K562 (cell line): ENCODE data around the gene GSTO2. TPM values are rescaled to one million over a fixed set of nuclear protein-coding genes. Genes with fewer than 3 reads are reported as not detected.

Experiments
- ATAC-seq: fragments of 200-7000 bp; cut with Tn5 transposase; 3 replicates; pipeline ENCODE4 v1.9.1; 2020; ENCODE audit warnings: moderate library complexity
- BruUV-seq: library from RNA; stranded (reverse); fragments of 400-500 nt; replicated peaks from 2 replicates; lab custom pipeline; 2021; lab: Mats Ljungman, UMichigan
- CTCF ChIA-PET: fragments of 300-600 bp; formaldehyde crosslinking; extraction: SDS; loops from one replicate; lab custom pipeline; 2021; ENCODE audit warnings: low intra/inter-chr PET ratio; lab: Yijun Ruan, JAX
- POLR2A ChIA-PET: fragments of 300-600, 350-650 bp; sonication (Branson Sonifier 250); formaldehyde crosslinking; extraction: SDS; loops from one replicate; lab custom pipeline; 2021; ENCODE audit warnings: antibody characterized with exemption, inconsistent platforms; lab: Yijun Ruan, JAX
- DNase-seq, 4 experiments: peaks; one replicate each; pipeline versions ENCODE4 v3.0.0 to v3.0.0-alpha.2; 2011 to 2018; ENCODE audit warnings: low spot score in 3 of 4, mixed read lengths in 3 of 4; ENCODE audit errors: extremely low read depth in 1 of 4
- FAIRE-seq: peaks from 2 replicates; lab custom pipeline; 2011; peaks lifted over from hg19 to GRCh38; lab: Jason Lieb, UNC
- H2AFZ ChIP-seq: 2 replicates; pipeline ENCODE4 v1.6.0; 2011; ENCODE audit warnings: low read depth, low read length, control low read depth, inconsistent platforms
- H3K27ac ChIP-seq: fragments of 200-600 bp; 3 replicates; pipeline ENCODE4 v1.8.0; 2011; ENCODE audit warnings: low read depth, mild to moderate bottlenecking, control low read depth, inconsistent platforms, low read length, moderate library complexity, mixed read lengths; ENCODE audit errors: extremely low read depth
- H3K27me3 ChIP-seq, 2 experiments: fragments of 300-600 bp in 1 of 2; 2 replicates in 1 of 2; 3 replicates in 1 of 2; pipeline versions ENCODE4 v1.6.0 to v1.8.0; 2011; ENCODE audit warnings: inconsistent platforms in 2 of 2, low read length in 2 of 2, mild to moderate bottlenecking in 1 of 2, mixed read lengths in 1 of 2, moderate library complexity in 1 of 2; ENCODE audit not compliant: control insufficient read depth in 2 of 2, insufficient read depth in 2 of 2
- H3K36me3 ChIP-seq: fragments of 300-600 bp; 3 replicates; pipeline ENCODE4 v1.8.0; 2011; ENCODE audit warnings: mild to moderate bottlenecking, low read length, inconsistent platforms; ENCODE audit not compliant: control insufficient read depth, insufficient read depth
- H3K4me1 ChIP-seq, 2 experiments: fragments of 200-600 bp in 1 of 2; replicated peaks in 1 of 2; 2 replicates in 1 of 2; 3 replicates in 1 of 2; pipeline versions ENCODE4 v1.5.1 to v1.8.0; 2011; ENCODE audit warnings: inconsistent platforms in 2 of 2, low read length in 2 of 2, mild to moderate bottlenecking in 1 of 2, mixed read lengths in 1 of 2, moderate library complexity in 1 of 2; ENCODE audit not compliant: control insufficient read depth in 2 of 2, insufficient read depth in 2 of 2
- H3K4me2 ChIP-seq: 2 replicates; pipeline ENCODE4 v1.6.1; 2011; ENCODE audit warnings: low read length, control low read depth, inconsistent platforms, mixed read lengths; ENCODE audit not compliant: insufficient read depth
- H3K4me3 ChIP-seq: fragments of 200-600 bp; sonication (generic), shearing (Covaris generic); 2 replicates; pipeline ENCODE4 v1.5.1; 2016; ENCODE audit warnings: control low read depth, inconsistent platforms
- H3K79me2 ChIP-seq: fragments of 200-600 bp; 3 replicates; pipeline ENCODE4 v1.8.0; 2011; ENCODE audit warnings: low read length, inconsistent platforms; ENCODE audit not compliant: control insufficient read depth, insufficient read depth
- H3K9ac ChIP-seq, 2 experiments: 2 replicates each; pipeline versions ENCODE4 v1.6.0 to v1.6.1; 2011; ENCODE audit warnings: low read depth in 2 of 2, low read length in 2 of 2, control low read depth in 1 of 2, inconsistent platforms in 1 of 2, mild to moderate bottlenecking in 1 of 2, mixed read lengths in 1 of 2; ENCODE audit not compliant: insufficient read depth in 1 of 2
- H3K9me1 ChIP-seq: one replicate; pipeline ENCODE4 v1.6.0; 2011; ENCODE audit warnings: inconsistent platforms, mild to moderate bottlenecking, low read length, moderate library complexity; ENCODE audit not compliant: control insufficient read depth, insufficient read depth
- H3K9me3 ChIP-seq: replicated peaks from 2 replicates; pipeline ENCODE4 v1.5.1; 2011; ENCODE audit warnings: low read depth, low read length, inconsistent platforms; ENCODE audit not compliant: control insufficient read depth, insufficient read depth
- H4K20me1 ChIP-seq: replicated peaks from 2 replicates; pipeline ENCODE4 v1.6.1; 2011; ENCODE audit warnings: low read length, inconsistent platforms, mixed read lengths; ENCODE audit not compliant: control insufficient read depth, insufficient read depth
- C11orf30 ChIP-seq: fragments of 450-650 bp; IDR thresholded peaks from 2 replicates; pipeline ENCODE4 v1.6.1; 2016; ENCODE audit warnings: low read depth, mild to moderate bottlenecking
- HINFP ChIP-seq: fragments of 450-650 bp; conservative IDR thresholded peaks from 2 replicates; pipeline ENCODE4 v1.6.1; 2016; ENCODE audit warnings: missing genetic modification characterization, low read depth, mild to moderate bottlenecking, control low read depth, missing compliant biosample characterization
- KDM1A ChIP-seq, 2 experiments: fragments of 450-650 bp; IDR thresholded peaks; 2 replicates each; pipeline ENCODE4 v1.6.1; 2016; ENCODE audit warnings: mild to moderate bottlenecking in 2 of 2
- MAFF ChIP-seq: IDR thresholded peaks from 2 replicates; pipeline ENCODE4 v1.6.1; 2012; ENCODE audit warnings: low read length, improper control_type of control experiment
- MIER1 ChIP-seq: fragments of 450-650 bp; IDR thresholded peaks from 2 replicates; pipeline ENCODE4 v1.6.1; 2016; ENCODE audit warnings: antibody characterized with exemption, mild to moderate bottlenecking, low read depth
- NONO ChIP-seq, 2 experiments: fragments of 200-400 bp in 1 of 2; fragments of 450-650 bp in 1 of 2; formaldehyde crosslinking in 1 of 2; IDR thresholded peaks; 2 replicates each; pipeline ENCODE4 v1.6.1; 2017; ENCODE audit warnings: low read depth in 2 of 2, mild to moderate bottlenecking in 2 of 2, moderate library complexity in 2 of 2, low read length in 1 of 2
- SMARCC2 ChIP-seq: fragments of 450-650 bp; IDR thresholded peaks from 2 replicates; pipeline ENCODE4 v1.6.1; 2017; ENCODE audit warnings: antibody characterized with exemption, moderate library complexity, mild to moderate bottlenecking, low read depth
- ZFP36 ChIP-seq: fragments of 150-350 bp; IDR thresholded peaks from 2 replicates; pipeline ENCODE4 v1.6.1; 2018; ENCODE audit warnings: low read length, low read depth; ENCODE audit not compliant: partially characterized antibody
- ZNF316 ChIP-seq: fragments of 450-650 bp; IDR thresholded peaks from 2 replicates; pipeline ENCODE4 v1.6.1; 2016
- WGBS: fragments of 100-300 bp; shearing (Covaris generic); methylation state at CpG from one replicate; pipeline ENCODE4 v1.1.6; 2016; ENCODE audit warnings: low coverage, mixed read lengths; ENCODE audit not compliant: insufficient coverage; ENCODE audit errors: missing lambda C conversion rate; 5-methylcytosine and 5-hydroxymethylcytosine counted together
- in situ Hi-C: fragments of 300-500 bp; cut with MboI; formaldehyde crosslinking; loops from 4 replicates; pipeline ENCODE4 v1.15.0; 2018; ENCODE audit warnings: inconsistent platforms, mixed read lengths
- intact Hi-C: fragments of 100-400 bp; cut with micrococcal nuclease; formaldehyde crosslinking; loops from 2 replicates; pipeline ENCODE4 v1.14.2; 2022
- polyA plus RNA-seq, 8 experiments: library from polyadenylated mRNA; depleted of rRNA in 4 of 8; stranded (reverse) in 5 of 8; unstranded in 3 of 8; fragments of >200 nt; fragmentation: Nextera tagmentation in 2 of 8; fragmentation: Illumina TruSeq in 1 of 8; extraction: Ambion mirVana in 2 of 8; extraction: Trizol in 1 of 8; gene quantifications; 2 replicates each; pipeline versions ENCODE4 v1.2.1 to v1.2.3, GENCODE V29; 2011 to 2014; ENCODE audit warnings: inconsistent platforms in 1 of 8, missing spikeins in 1 of 8
- total RNA-seq, 7 experiments: library from RNA; depleted of rRNA in 6 of 7; stranded (reverse); fragments of >200 nt in 6 of 7; fragmentation: Illumina TruSeq in 2 of 7; extraction: Trizol in 2 of 7; gene quantifications; 2 replicates each; pipeline versions ENCODE4 v1.2.1 to v1.2.3, GENCODE V29; 2011 to 2021; ENCODE audit warnings: low replicate concordance in 1 of 7
- TF ChIP-seq, protein P1 (sequence below), 2 experiments: fragments of 450-650 bp; IDR thresholded peaks; 2 replicates each; pipeline ENCODE4 v1.6.1; 2016
- TF ChIP-seq, protein P2 (sequence below): fragments of 450-650 bp; conservative IDR thresholded peaks from 2 replicates; pipeline ENCODE4 v1.6.1; 2016; ENCODE audit warnings: missing genetic modification characterization, low read depth, mild to moderate bottlenecking, missing compliant biosample characterization, moderate library complexity
- TF ChIP-seq, protein P3 (sequence below): fragments of 450-650 bp; IDR thresholded peaks from 2 replicates; pipeline ENCODE4 v1.6.1; 2017; ENCODE audit warnings: antibody characterized with exemption

The GSTO2 gene
- total and polyA plus RNA-seq, 9 of the 15 experiments (the other 6 are each of a cell fraction or from before 2014, with no cell fraction given) = 0.18 to 1.8 (median 0.90) TPM

GRCh38 chr10:104276192-104276591 lies 7.2 kb downstream of the GSTO2 start:
- in situ Hi-C loops = no loop called here

GRCh38 chr10:104277785-104278184 lies 8.8 kb downstream of the GSTO2 start:
- no peak for DNase-seq
- POLR2A ChIA-PET = no interaction called here
- Histone ChIP-seq H4K20me1 (no peaks in the 10 kb centered on the region), H3K4me1 (peaks cover 7 to 8% of the 10 kb centered on the region in 2 experiments), H3K27ac (no peak overlapping the region), H3K36me3 (no peaks in the 10 kb centered on the region), H3K9ac (no peak overlapping the region), H3K4me3 (no peak overlapping the region), H3K4me2 (no peak overlapping the region), H3K79me2 (no peaks in the 10 kb centered on the region), H3K9me1 (no peaks in the 10 kb centered on the region), H3K27me3 (no peaks in the 10 kb centered on the region), H2AFZ (no peak overlapping the region), H3K9me3 (no peaks in the 10 kb centered on the region)
- no peak for FAIRE-seq
- no TSS peak for BruUV-seq
- no peak for ATAC-seq
- WGBS = 16% methylated on average over 2 of the region's 2 CpGs
- CTCF ChIA-PET = no interaction called here
- in situ Hi-C loops = no loop called here
- intact Hi-C loops = no loop called here
- TF ChIP-seq MIER1 = no peak
- TF ChIP-seq HINFP (tag) = no peak
- TF ChIP-seq, protein P1, sequence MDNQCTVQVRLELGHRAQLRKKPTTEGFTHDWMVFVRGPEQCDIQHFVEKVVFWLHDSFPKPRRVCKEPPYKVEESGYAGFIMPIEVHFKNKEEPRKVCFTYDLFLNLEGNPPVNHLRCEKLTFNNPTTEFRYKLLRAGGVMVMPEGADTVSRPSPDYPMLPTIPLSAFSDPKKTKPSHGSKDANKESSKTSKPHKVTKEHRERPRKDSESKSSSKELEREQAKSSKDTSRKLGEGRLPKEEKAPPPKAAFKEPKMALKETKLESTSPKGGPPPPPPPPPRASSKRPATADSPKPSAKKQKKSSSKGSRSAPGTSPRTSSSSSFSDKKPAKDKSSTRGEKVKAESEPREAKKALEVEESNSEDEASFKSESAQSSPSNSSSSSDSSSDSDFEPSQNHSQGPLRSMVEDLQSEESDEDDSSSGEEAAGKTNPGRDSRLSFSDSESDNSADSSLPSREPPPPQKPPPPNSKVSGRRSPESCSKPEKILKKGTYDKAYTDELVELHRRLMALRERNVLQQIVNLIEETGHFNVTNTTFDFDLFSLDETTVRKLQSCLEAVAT (IDR thresholded peaks at IDR 0.05) = no peak
- TF ChIP-seq, protein P2, sequence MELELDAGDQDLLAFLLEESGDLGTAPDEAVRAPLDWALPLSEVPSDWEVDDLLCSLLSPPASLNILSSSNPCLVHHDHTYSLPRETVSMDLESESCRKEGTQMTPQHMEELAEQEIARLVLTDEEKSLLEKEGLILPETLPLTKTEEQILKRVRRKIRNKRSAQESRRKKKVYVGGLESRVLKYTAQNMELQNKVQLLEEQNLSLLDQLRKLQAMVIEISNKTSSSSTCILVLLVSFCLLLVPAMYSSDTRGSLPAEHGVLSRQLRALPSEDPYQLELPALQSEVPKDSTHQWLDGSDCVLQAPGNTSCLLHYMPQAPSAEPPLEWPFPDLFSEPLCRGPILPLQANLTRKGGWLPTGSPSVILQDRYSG = no peak
- no peak for TF ChIP-seq KDM1A (IDR thresholded peaks at IDR 0.05)
- TF ChIP-seq SMARCC2 = no peak
- TF ChIP-seq ZFP36 = no peak
- TF ChIP-seq, protein P3, sequence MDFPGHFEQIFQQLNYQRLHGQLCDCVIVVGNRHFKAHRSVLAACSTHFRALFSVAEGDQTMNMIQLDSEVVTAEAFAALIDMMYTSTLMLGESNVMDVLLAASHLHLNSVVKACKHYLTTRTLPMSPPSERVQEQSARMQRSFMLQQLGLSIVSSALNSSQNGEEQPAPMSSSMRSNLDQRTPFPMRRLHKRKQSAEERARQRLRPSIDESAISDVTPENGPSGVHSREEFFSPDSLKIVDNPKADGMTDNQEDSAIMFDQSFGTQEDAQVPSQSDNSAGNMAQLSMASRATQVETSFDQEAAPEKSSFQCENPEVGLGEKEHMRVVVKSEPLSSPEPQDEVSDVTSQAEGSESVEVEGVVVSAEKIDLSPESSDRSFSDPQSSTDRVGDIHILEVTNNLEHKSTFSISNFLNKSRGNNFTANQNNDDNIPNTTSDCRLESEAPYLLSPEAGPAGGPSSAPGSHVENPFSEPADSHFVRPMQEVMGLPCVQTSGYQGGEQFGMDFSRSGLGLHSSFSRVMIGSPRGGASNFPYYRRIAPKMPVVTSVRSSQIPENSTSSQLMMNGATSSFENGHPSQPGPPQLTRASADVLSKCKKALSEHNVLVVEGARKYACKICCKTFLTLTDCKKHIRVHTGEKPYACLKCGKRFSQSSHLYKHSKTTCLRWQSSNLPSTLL = no peak

More at GRCh38 chr10:104276192-104276591, 7.2 kb downstream of the GSTO2 start:
- Histone ChIP-seq H3K9me3 (no peaks in the 10 kb centered on the region), H3K27ac (no peak overlapping the region), H3K9me1 (no peaks in the 10 kb centered on the region), H4K20me1 (no peaks in the 10 kb centered on the region), H3K27me3 (no peaks in the 10 kb centered on the region), H3K79me2 (no peaks in the 10 kb centered on the region), H3K4me3 (no peak overlapping the region), H3K36me3 (no peaks in the 10 kb centered on the region), H3K4me1 (peaks cover 7 to 8% of the 10 kb centered on the region in 2 experiments), H2AFZ (no peak overlapping the region), H3K9ac (no peak overlapping the region), H3K4me2 (no peak overlapping the region)
- CTCF ChIA-PET = no interaction called here
- 10% methylated on average over 1 of the region's 1 CpG for WGBS
- POLR2A ChIA-PET = interaction anchor here (0.8 to 1.4 kb wide), 4 partner anchors 9 to 212 kb away, joined by 3 to 4 read pairs (median 4); partner anchors contain the start of gene CFAP58
- ATAC-seq = no peak
- no TSS peak for BruUV-seq
- intact Hi-C loops = no loop called here
- 0 out of 2 replicates have a peak, but pooled peaks have one; percentile 21 for TF ChIP-seq ZNF316
- 0 out of 2 replicates have a peak, but pooled peaks have one; percentile 11 for TF ChIP-seq C11orf30
- 0 out of 2 replicates have a peak, but pooled peaks have one; percentile 36 for TF ChIP-seq MAFF
- TF ChIP-seq NONO (IDR thresholded peaks at IDR 0.05; ENCODE audit: low read depth in 2 of 2, low read length in 1 of 2) = no peak
- FAIRE-seq = no peak
- no peak for DNase-seq
